HepG2 (cell line): Measurements from ENCODE around the gene NOXA1. TPM values are rescaled to one million over a fixed set of nuclear protein-coding genes. Genes with fewer than 3 reads are reported as not detected.

Source experiments
- AHR ChIP-seq: IDR thresholded peaks from 2 replicates; pipeline ENCODE4 v1.6.1; 2018; ENCODE audit warnings: missing genetic modification reagents, missing compliant biosample characterization
- EED ChIP-seq: sonication (generic); formaldehyde crosslinking; IDR thresholded peaks from 2 replicates; pipeline ENCODE4 v1.5.0; 2020; ENCODE audit warnings: mild to moderate bottlenecking, missing genetic modification reagents
- FOXA1 ChIP-seq, 2 experiments: fragments of 450-650 bp in 1 of 2; sonication (generic) in 1 of 2; formaldehyde crosslinking in 1 of 2; IDR thresholded peaks; 2 replicates each; pipeline versions ENCODE4 v1.4.0 to v1.6.1; 2016 to 2020; ENCODE audit warnings: missing genetic modification reagents in 1 of 2
- FOXO1 ChIP-seq: sonication (generic); formaldehyde crosslinking; IDR thresholded peaks from 2 replicates; pipeline ENCODE4 v1.4.0; 2020; ENCODE audit warnings: missing genetic modification reagents
- GZF1 ChIP-seq: sonication (generic); formaldehyde crosslinking; IDR thresholded peaks from 2 replicates; pipeline ENCODE4 v1.5.1; 2020; ENCODE audit warnings: mild to moderate bottlenecking, missing genetic modification reagents
- NCOA2 ChIP-seq: sonication (generic); formaldehyde crosslinking; IDR thresholded peaks from 2 replicates; pipeline ENCODE4 v1.8.0; 2022; ENCODE audit warnings: inconsistent platforms
- PCBP2 ChIP-seq: fragments of 200-400 bp; formaldehyde crosslinking; optimal IDR thresholded peaks from 2 replicates; pipeline ENCODE3; 2018; ENCODE audit warnings: low read length, low read depth; ENCODE audit not compliant: poor library complexity, severe bottlenecking
- PRPF4 ChIP-seq: fragments of 200-400 bp; formaldehyde crosslinking; IDR thresholded peaks from 2 replicates; pipeline ENCODE4 v1.6.1; 2016; ENCODE audit warnings: low read length, low read depth; ENCODE audit not compliant: poor library complexity, severe bottlenecking
- RBM22 ChIP-seq: fragments of 200-400 bp; formaldehyde crosslinking; optimal IDR thresholded peaks from 2 replicates; pipeline ENCODE3; 2017; ENCODE audit warnings: mild to moderate bottlenecking, low read length, moderate library complexity
- SAFB2 ChIP-seq: sonication (generic); formaldehyde crosslinking; IDR thresholded peaks from 2 replicates; pipeline ENCODE4 v1.5.1; 2020; ENCODE audit warnings: missing genetic modification reagents, low read depth, mild to moderate bottlenecking, borderline replicate concordance
- SRSF4 ChIP-seq: fragments of 200-400 bp; formaldehyde crosslinking; IDR thresholded peaks from one replicate; pipeline ENCODE4 v1.6.1; 2018; ENCODE audit warnings: mild to moderate bottlenecking, low read depth, low read length, moderate library complexity; ENCODE audit not compliant: poor library complexity, severe bottlenecking
- SUZ12 ChIP-seq: fragments of 150-350 bp; IDR thresholded peaks from 2 replicates; pipeline ENCODE4 v1.6.1; 2014; ENCODE audit warnings: low read depth, low read length
- TBL1XR1 ChIP-seq: fragments of 150-350 bp; IDR thresholded peaks from 2 replicates; pipeline ENCODE4 v1.6.1; 2014; ENCODE audit warnings: borderline replicate concordance, low read length; ENCODE audit not compliant: partially characterized antibody
- XRCC5 ChIP-seq: fragments of 200-400 bp; formaldehyde crosslinking; optimal IDR thresholded peaks from 2 replicates; pipeline ENCODE3; 2017; ENCODE audit warnings: mild to moderate bottlenecking, low read length
- ZNF24 ChIP-seq: fragments of 450-650 bp; IDR thresholded peaks from 2 replicates; pipeline ENCODE4 v1.6.1; 2017; ENCODE audit warnings: antibody characterized with exemption, mild to moderate bottlenecking
- ZNF431 ChIP-seq: sonication (generic); formaldehyde crosslinking; IDR thresholded peaks from 2 replicates; pipeline ENCODE4 v1.9.0; 2022; ENCODE audit warnings: missing genetic modification reagents, low read depth, mild to moderate bottlenecking, borderline replicate concordance
- ZNF563 ChIP-seq: sonication (generic); formaldehyde crosslinking; IDR thresholded peaks from 2 replicates; pipeline ENCODE4 v1.8.0; 2022; ENCODE audit warnings: mild to moderate bottlenecking, moderate library complexity, missing genetic modification reagents
- ZNF772 ChIP-seq: sonication (generic); formaldehyde crosslinking; IDR thresholded peaks from 2 replicates; pipeline ENCODE4 v1.5.0; 2020; ENCODE audit warnings: mild to moderate bottlenecking, missing genetic modification reagents
- ZSCAN21 ChIP-seq: sonication (generic); formaldehyde crosslinking; IDR thresholded peaks from 2 replicates; pipeline ENCODE4 v1.8.0; 2022; ENCODE audit warnings: mild to moderate bottlenecking, missing genetic modification reagents, moderate library complexity, borderline replicate concordance
- polyA plus RNA-seq, 8 experiments: library from polyadenylated mRNA; depleted of rRNA in 3 of 8; stranded (reverse) in 7 of 8; unstranded in 1 of 8; fragments of >200 nt; fragmentation: Illumina TruSeq in 4 of 8; extraction: Trizol in 4 of 8; gene quantifications; 2 replicates each; pipeline versions ENCODE4 v1.2.1 to v1.2.3, GENCODE V29; 2011 to 2016; ENCODE audit warnings: low read depth in 4 of 8, missing spikeins in 1 of 8, mixed read lengths in 1 of 8; ENCODE audit not compliant: insufficient read depth in 1 of 8
- total RNA-seq, 5 experiments: library from RNA; depleted of rRNA; stranded (reverse); fragments of >200 nt; fragmentation: Illumina TruSeq; extraction: Trizol; gene quantifications; 2 replicates each; pipeline ENCODE4 v1.2.3, GENCODE V29; 2016; ENCODE audit warnings: low read depth in 1 of 5
- TF ChIP-seq, protein P1 (sequence below), 2 experiments: sonication (generic) in 1 of 2; formaldehyde crosslinking in 1 of 2; IDR thresholded peaks; 2 replicates each; pipeline versions ENCODE4 v1.4.0 to v1.6.1; 2016 to 2020; ENCODE audit warnings: borderline replicate concordance in 1 of 2, low read depth in 1 of 2, mild to moderate bottlenecking in 1 of 2, missing genetic modification reagents in 1 of 2
- TF ChIP-seq, protein P2 (sequence below): sonication (generic); formaldehyde crosslinking; IDR thresholded peaks from 2 replicates; pipeline ENCODE4 v1.4.0; 2020; ENCODE audit warnings: mild to moderate bottlenecking, missing genetic modification reagents, borderline replicate concordance
- TF ChIP-seq, protein P3 (sequence below): sonication (generic); formaldehyde crosslinking; IDR thresholded peaks from 2 replicates; pipeline ENCODE4 v1.5.0; 2020; ENCODE audit warnings: mild to moderate bottlenecking, missing genetic modification reagents

NOXA1 gene
- total and polyA plus RNA-seq, 2 of the 13 experiments (the other 11 are each of a cell fraction or from before 2014, with no cell fraction given), result 0.78 to 1.2 TPM

GRCh38 chr9:137454597-137455358 lies 31.6 kb downstream of the NOXA1 start (continued):
- TF ChIP-seq, protein P1, sequence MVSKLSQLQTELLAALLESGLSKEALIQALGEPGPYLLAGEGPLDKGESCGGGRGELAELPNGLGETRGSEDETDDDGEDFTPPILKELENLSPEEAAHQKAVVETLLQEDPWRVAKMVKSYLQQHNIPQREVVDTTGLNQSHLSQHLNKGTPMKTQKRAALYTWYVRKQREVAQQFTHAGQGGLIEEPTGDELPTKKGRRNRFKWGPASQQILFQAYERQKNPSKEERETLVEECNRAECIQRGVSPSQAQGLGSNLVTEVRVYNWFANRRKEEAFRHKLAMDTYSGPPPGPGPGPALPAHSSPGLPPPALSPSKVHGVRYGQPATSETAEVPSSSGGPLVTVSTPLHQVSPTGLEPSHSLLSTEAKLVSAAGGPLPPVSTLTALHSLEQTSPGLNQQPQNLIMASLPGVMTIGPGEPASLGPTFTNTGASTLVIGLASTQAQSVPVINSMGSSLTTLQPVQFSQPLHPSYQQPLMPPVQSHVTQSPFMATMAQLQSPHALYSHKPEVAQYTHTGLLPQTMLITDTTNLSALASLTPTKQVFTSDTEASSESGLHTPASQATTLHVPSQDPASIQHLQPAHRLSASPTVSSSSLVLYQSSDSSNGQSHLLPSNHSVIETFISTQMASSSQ (IDR thresholded peaks at IDR 0.05; ENCODE audit: low read depth), result no peak
- TF ChIP-seq, protein P1 (CRISPR knock-in tag; IDR thresholded peaks at IDR 0.05; ENCODE audit: borderline replicate concordance), result peak; percentile 68
- TF ChIP-seq ZNF563, result peak; percentile 97; the same call in 1 of the 2 replicates
- TF ChIP-seq ZSCAN21 (CRISPR knock-in tag), result peak; percentile 98
- no peak for TF ChIP-seq XRCC5
- TF ChIP-seq SUZ12, result no peak
- TF ChIP-seq GZF1 (CRISPR knock-in tag), result peak; percentile 62; the same call in 1 of the 2 replicates
- TF ChIP-seq ZNF431 (CRISPR knock-in tag), result peak; percentile 78; the same call in 1 of the 2 replicates
- TF ChIP-seq PRPF4, result no peak
- TF ChIP-seq TBL1XR1, result peak; percentile 48
- TF ChIP-seq ZNF24, result no peak
- no peak for TF ChIP-seq FOXA1 (IDR thresholded peaks at IDR 0.05)
- TF ChIP-seq FOXA1 (CRISPR knock-in tag; IDR thresholded peaks at IDR 0.05), result 0 out of 2 replicates have a peak, but pooled peaks have one; percentile 17
- no peak for TF ChIP-seq PCBP2
- TF ChIP-seq AHR, result peak; percentile 64
- peak; percentile 87 for TF ChIP-seq NCOA2 (CRISPR knock-in tag)
- peak; percentile 88; the same call in 1 of the 2 replicates for TF ChIP-seq SAFB2
- no peak; the same call in 1 of the 2 replicates for TF ChIP-seq EED (CRISPR knock-in tag)
- TF ChIP-seq SRSF4, result no peak
- TF ChIP-seq, protein P2, sequence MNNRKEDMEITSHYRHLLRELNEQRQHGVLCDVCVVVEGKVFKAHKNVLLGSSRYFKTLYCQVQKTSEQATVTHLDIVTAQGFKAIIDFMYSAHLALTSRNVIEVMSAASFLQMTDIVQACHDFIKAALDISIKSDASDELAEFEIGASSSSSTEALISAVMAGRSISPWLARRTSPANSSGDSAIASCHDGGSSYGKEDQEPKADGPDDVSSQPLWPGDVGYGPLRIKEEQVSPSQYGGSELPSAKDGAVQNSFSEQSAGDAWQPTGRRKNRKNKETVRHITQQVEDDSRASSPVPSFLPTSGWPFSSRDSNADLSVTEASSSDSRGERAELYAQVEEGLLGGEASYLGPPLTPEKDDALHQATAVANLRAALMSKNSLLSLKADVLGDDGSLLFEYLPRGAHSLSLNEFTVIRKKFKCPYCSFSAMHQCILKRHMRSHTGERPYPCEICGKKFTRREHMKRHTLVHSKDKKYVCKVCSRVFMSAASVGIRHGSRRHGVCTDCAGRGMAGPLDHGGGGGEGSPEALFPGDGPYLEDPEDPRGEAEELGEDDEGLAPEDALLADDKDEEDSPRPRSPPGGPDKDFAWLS (CRISPR knock-in tag), result no peak
- TF ChIP-seq, protein P3, sequence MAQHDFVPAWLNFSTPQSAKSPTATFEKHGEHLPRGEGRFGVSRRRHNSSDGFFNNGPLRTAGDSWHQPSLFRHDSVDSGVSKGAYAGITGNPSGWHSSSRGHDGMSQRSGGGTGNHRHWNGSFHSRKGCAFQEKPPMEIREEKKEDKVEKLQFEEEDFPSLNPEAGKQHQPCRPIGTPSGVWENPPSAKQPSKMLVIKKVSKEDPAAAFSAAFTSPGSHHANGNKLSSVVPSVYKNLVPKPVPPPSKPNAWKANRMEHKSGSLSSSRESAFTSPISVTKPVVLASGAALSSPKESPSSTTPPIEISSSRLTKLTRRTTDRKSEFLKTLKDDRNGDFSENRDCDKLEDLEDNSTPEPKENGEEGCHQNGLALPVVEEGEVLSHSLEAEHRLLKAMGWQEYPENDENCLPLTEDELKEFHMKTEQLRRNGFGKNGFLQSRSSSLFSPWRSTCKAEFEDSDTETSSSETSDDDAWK (CRISPR knock-in tag), result no peak
- TF ChIP-seq RBM22, result no peak
- peak; percentile 91; the same call in 1 of the 2 replicates for TF ChIP-seq ZNF772 (CRISPR knock-in tag)
- peak; percentile 39; the same call in 1 of the 2 replicates for TF ChIP-seq FOXO1 (CRISPR knock-in tag)
